Keratinocyte (primary cell): ENCODE data around the gene VAMP1. TPM values are rescaled to one million over a fixed set of nuclear protein-coding genes. Genes with fewer than 3 reads are reported as not detected.

Experiments used
- DNase-seq: peaks from one replicate; pipeline ENCODE4 v3.0.0-alpha.2; 2011; ENCODE audit warnings: low read depth, missing footprints, low spot score
- FAIRE-seq: peaks from 2 replicates; lab custom pipeline; 2011; peaks lifted over from hg19 to GRCh38; lab: Jason Lieb, UNC
- H2AFZ ChIP-seq: 2 replicates; pipeline ENCODE4 v1.6.0; 2012; ENCODE audit warnings: low read length, control low read depth, inconsistent platforms; ENCODE audit not compliant: control insufficient read depth
- H3K27ac ChIP-seq: 2 replicates; pipeline ENCODE4 v1.5.1; 2011; ENCODE audit warnings: low read length; ENCODE audit not compliant: control insufficient read depth, insufficient read depth
- H3K27me3 ChIP-seq: 3 replicates; pipeline ENCODE4 v1.6.0; 2011; ENCODE audit warnings: low read length; ENCODE audit not compliant: control insufficient read depth, insufficient read depth; ENCODE audit errors: extremely low read depth
- H3K36me3 ChIP-seq, 2 experiments: 2 replicates in 1 of 2; 3 replicates in 1 of 2; pipeline ENCODE4 v1.5.1; 2011; ENCODE audit warnings: low read length in 2 of 2, mild to moderate bottlenecking in 1 of 2; ENCODE audit not compliant: control insufficient read depth in 2 of 2, insufficient read depth in 2 of 2; ENCODE audit errors: extremely low read depth in 1 of 2
- H3K4me1 ChIP-seq: 3 replicates; pipeline ENCODE4 v1.5.1; 2011; ENCODE audit warnings: low read length; ENCODE audit not compliant: control insufficient read depth, insufficient read depth; ENCODE audit errors: extremely low read depth
- H3K4me2 ChIP-seq: 3 replicates; pipeline ENCODE4 v1.6.0; 2011; ENCODE audit warnings: low read depth, low read length; ENCODE audit not compliant: control insufficient read depth, insufficient read depth; ENCODE audit errors: extremely low read depth
- H3K4me3 ChIP-seq, 3 experiments: fragments of 200-600 bp in 1 of 3; sonication (generic) in 1 of 3; 2 replicates in 2 of 3; 3 replicates in 1 of 3; pipeline ENCODE4 v1.5.1; 2011 to 2016; ENCODE audit warnings: low read length in 3 of 3, mild to moderate bottlenecking in 3 of 3, control low read depth in 2 of 3, inconsistent platforms in 1 of 3, low read depth in 1 of 3, mixed read lengths in 1 of 3, mixed run types in 1 of 3, moderate library complexity in 1 of 3; ENCODE audit not compliant: control insufficient read depth in 2 of 3, insufficient read depth in 2 of 3; ENCODE audit errors: extremely low read depth in 1 of 3
- H3K79me2 ChIP-seq: 2 replicates; pipeline ENCODE4 v1.6.0; 2012; ENCODE audit warnings: low read length; ENCODE audit not compliant: control insufficient read depth, insufficient read depth
- H3K9ac ChIP-seq: 3 replicates; pipeline ENCODE4 v1.6.0; 2011; ENCODE audit warnings: low read length; ENCODE audit not compliant: control insufficient read depth, insufficient read depth; ENCODE audit errors: extremely low read depth
- H3K9me1 ChIP-seq: 3 replicates; pipeline ENCODE4 v1.6.0; 2011; ENCODE audit warnings: low read length; ENCODE audit not compliant: control insufficient read depth, insufficient read depth; ENCODE audit errors: extremely low read depth
- H3K9me3 ChIP-seq: 2 replicates; pipeline ENCODE4 v1.5.1; 2012; ENCODE audit warnings: low read depth, low read length; ENCODE audit not compliant: control insufficient read depth
- H4K20me1 ChIP-seq: 3 replicates; pipeline ENCODE4 v1.6.0; 2011; ENCODE audit warnings: low read length; ENCODE audit not compliant: control insufficient read depth, insufficient read depth; ENCODE audit errors: extremely low read depth
- EZH2 ChIP-seq: IDR thresholded peaks from one replicate; pipeline ENCODE4 v1.6.1; 2012; ENCODE audit warnings: inconsistent platforms, mild to moderate bottlenecking, low read length, moderate library complexity
- dilution Hi-C: fragments of 300-500 bp; cut with MboI; formaldehyde crosslinking; loops from one replicate; pipeline ENCODE4 v1.7.0; 2020; ENCODE audit warnings: low sequenced_read_pairs; ENCODE audit not compliant: extremely low pct_ligation_motif_present
- polyA plus RNA-seq, 5 experiments: library from polyadenylated mRNA; depleted of rRNA in 3 of 5; stranded (reverse) in 3 of 5; stranded (forward) in 1 of 5; unstranded in 1 of 5; fragments of >200 nt; gene quantifications; 1 replicate in 1 of 5; 2 replicates in 3 of 5; 3 replicates in 1 of 5; pipeline versions ENCODE4 v1.2.1 to v1.2.3, GENCODE V29; 2011 to 2012; ENCODE audit warnings: missing spikeins in 2 of 5, low read depth in 1 of 5, low replicate concordance in 1 of 5
- TF ChIP-seq, protein P1 (sequence below), 3 experiments: IDR thresholded peaks in 1 of 3; conservative IDR thresholded peaks in 1 of 3; optimal IDR thresholded peaks in 1 of 3; 2 replicates in 2 of 3; 3 replicates in 1 of 3; pipeline versions ENCODE3 to v1.5.1; 2011; ENCODE audit warnings: low read length in 3 of 3, mild to moderate bottlenecking in 3 of 3, moderate library complexity in 2 of 3, control low read depth in 1 of 3, inconsistent platforms in 1 of 3; ENCODE audit not compliant: insufficient read depth in 2 of 3; ENCODE audit errors: extremely low read depth in 1 of 3

Gene VAMP1
- polyA plus RNA-seq, 1 donor (not counting 4 experiments of a cell fraction or from before 2014, with no cell fraction given) = 6.7 TPM

DNA sequence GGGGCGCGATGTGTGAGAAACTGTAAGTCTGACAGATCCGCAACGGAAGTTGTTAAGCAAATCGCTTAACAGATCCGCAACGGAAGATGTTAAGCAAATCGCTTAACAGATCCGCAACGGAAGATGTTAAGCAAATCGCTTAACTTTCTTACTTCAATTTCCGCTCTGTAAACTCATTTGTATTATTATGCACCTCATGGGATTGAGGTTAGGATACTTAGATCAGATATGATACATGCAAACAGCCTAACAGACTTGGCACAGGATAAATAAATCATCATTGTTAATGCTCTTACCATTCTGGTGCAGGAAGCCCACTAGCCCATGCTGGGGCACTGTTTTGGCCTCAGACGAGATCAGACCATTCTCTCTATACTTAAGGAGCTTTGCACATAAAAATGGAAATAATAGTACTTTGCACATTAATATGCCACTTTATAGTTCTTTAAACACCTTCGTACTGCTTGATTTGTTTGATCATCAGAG lies 23.8 kb upstream of the VAMP1 start:
- Histone ChIP-seq H4K20me1 (no peaks in the 10 kb centered on the region), H3K79me2 (peaks cover 44% of the 10 kb centered on the region), H2AFZ (peak overlapping the region; percentile 94), H3K4me3 (peak overlapping the region; percentile 48 to 99 (median 95)), H3K9ac (peak overlapping the region; percentile 95), H3K27ac (peak overlapping the region; percentile 84), H3K27me3 (no peaks in the 10 kb centered on the region), H3K36me3 (peaks cover 5 to 12% of the 10 kb centered on the region in 2 experiments), H3K4me2 (peak overlapping the region; percentile 99), H3K9me3 (no peaks in the 10 kb centered on the region), H3K9me1 (no peaks in the 10 kb centered on the region), H3K4me1 (peaks cover 23% of the 10 kb centered on the region)
- dilution Hi-C loops = no loop called here
- no peak for DNase-seq
- FAIRE-seq = peak; percentile 67
- TF ChIP-seq EZH2 = no peak
- TF ChIP-seq, protein P1, sequence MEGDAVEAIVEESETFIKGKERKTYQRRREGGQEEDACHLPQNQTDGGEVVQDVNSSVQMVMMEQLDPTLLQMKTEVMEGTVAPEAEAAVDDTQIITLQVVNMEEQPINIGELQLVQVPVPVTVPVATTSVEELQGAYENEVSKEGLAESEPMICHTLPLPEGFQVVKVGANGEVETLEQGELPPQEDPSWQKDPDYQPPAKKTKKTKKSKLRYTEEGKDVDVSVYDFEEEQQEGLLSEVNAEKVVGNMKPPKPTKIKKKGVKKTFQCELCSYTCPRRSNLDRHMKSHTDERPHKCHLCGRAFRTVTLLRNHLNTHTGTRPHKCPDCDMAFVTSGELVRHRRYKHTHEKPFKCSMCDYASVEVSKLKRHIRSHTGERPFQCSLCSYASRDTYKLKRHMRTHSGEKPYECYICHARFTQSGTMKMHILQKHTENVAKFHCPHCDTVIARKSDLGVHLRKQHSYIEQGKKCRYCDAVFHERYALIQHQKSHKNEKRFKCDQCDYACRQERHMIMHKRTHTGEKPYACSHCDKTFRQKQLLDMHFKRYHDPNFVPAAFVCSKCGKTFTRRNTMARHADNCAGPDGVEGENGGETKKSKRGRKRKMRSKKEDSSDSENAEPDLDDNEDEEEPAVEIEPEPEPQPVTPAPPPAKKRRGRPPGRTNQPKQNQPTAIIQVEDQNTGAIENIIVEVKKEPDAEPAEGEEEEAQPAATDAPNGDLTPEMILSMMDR (optimal IDR thresholded peaks at IDR 0.05 in 1 of 3, IDR thresholded peaks at IDR 0.05 in 1 of 3, conservative IDR thresholded peaks at IDR 0.05 in 1 of 3; ENCODE audit: extremely low read depth in 1 of 3, insufficient read depth in 2 of 3, low read length in 3 of 3) = peak in 2 of 3 experiments; percentile 7 to 12

DNA sequence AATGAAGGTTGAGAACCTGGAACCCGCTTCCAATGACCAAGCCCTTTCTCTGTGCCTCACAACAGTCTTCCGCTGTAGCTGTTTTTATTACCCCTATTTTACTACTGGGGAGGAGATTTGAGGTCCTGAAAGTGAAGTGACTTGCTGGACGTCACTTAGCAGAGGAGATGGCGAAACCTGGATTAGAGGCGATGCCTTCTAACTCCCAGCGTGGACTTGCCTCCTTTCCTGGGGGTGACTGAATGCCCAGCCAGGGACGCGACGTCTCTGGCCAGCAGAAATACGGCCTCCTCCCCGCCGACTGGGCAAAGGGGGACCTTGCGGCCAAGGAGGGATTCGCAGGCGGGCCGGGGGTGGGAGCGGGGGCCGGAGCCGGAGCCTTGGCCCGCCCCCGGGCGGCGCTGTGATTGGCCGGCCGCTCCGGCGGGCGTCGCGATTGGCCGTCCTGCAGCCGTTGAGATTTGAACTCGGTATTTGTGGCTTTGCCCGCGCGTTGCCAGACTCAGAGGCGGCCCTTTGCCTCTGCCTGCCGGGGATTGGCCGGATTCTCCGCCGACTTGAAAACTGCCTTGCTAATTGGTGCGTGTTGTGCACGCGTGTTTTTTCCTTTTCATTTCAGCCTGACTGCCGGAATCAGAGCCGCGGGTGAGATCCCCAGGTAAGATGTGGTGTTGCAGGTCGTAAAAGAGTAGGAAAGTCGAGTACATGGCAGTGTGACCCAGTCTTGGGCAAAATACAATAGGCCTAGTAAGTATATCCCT lies 23.2 kb upstream of the VAMP1 start, which contains the start of gene NCAPD2:
Gene NCAPD2, plus strand, starts transcription at position 606 of the 761 bp plus-strand sequence. CDS start 997 bp downstream, outside the sequence.
- H3K9ac ChIP-seq = peak within 1 kb of the TSS; percentile 95
- H3K4me3 ChIP-seq = peak within 1 kb of the TSS; percentile 48 to 99 (median 95)
- H3K4me1 ChIP-seq = peaks cover 23% of the 10 kb centered on the region
- TF ChIP-seq EZH2 = no peak
- TF ChIP-seq, protein P1 (optimal IDR thresholded peaks at IDR 0.05 in 1 of 3, IDR thresholded peaks at IDR 0.05 in 1 of 3, conservative IDR thresholded peaks at IDR 0.05 in 1 of 3; ENCODE audit: extremely low read depth in 1 of 3, insufficient read depth in 2 of 3, low read length in 3 of 3) = no peak
- no peaks in the 10 kb centered on the region for H3K27me3 ChIP-seq
- H3K9me3 ChIP-seq = no peaks in the 10 kb centered on the region
- H3K79me2 ChIP-seq = peaks cover 42% of the 10 kb centered on the region
- DNase-seq (no peak), FAIRE-seq (no peak)
- dilution Hi-C loops = no loop called here
- peak within 1 kb of the TSS; percentile 98 for H2AFZ ChIP-seq
- no peaks in the 10 kb centered on the region for H4K20me1 ChIP-seq
- H3K9me1 ChIP-seq = no peaks in the 10 kb centered on the region
- peak within 1 kb of the TSS; percentile 99 for H3K4me2 ChIP-seq
- H3K36me3 ChIP-seq = peaks cover 4 to 6% of the 10 kb centered on the region in 2 experiments
- peak within 1 kb of the TSS; percentile 89 for H3K27ac ChIP-seq
